Bronchial epithelial cell (primary cell): Measurements from ENCODE around the gene CYP4F11. TPM values are rescaled to one million over a fixed set of nuclear protein-coding genes. Genes with fewer than 3 reads are reported as not detected.
A peak's percentile ranks its signal among the peaks of the same experiment; 100 is the strongest.

ENCODE experiments used
- DNase-seq: peaks from one replicate; pipeline ENCODE4 v3.0.0-alpha.2; 2010; ENCODE audit warnings: low read depth
- FAIRE-seq: peaks from 2 replicates; lab custom pipeline; 2011; peaks lifted over from hg19 to GRCh38; lab: Jason Lieb, UNC
- H3K27me3 ChIP-seq: 2 replicates; pipeline ENCODE4 v1.5.1; 2011; ENCODE audit warnings: low read length; ENCODE audit not compliant: control insufficient read depth, insufficient read depth
- H3K36me3 ChIP-seq: 2 replicates; pipeline ENCODE4 v1.5.1; 2011; ENCODE audit warnings: low read length; ENCODE audit not compliant: control insufficient read depth, insufficient read depth
- H3K4me3 ChIP-seq: 2 replicates; pipeline ENCODE4 v1.5.1; 2011; ENCODE audit warnings: mild to moderate bottlenecking, low read depth, low read length, control low read depth
- total RNA-seq: library from RNA; depleted of rRNA; stranded (reverse); fragments of >200 nt; gene quantifications from 2 replicates; pipeline ENCODE4 v1.2.1, GENCODE V29; 2014
- TF ChIP-seq, protein P1 (sequence below): IDR thresholded peaks from 2 replicates; pipeline ENCODE4 v1.5.1; 2011; ENCODE audit warnings: mild to moderate bottlenecking, moderate library complexity, low read length, control low read depth, inconsistent platforms; ENCODE audit not compliant: insufficient read depth, severe bottlenecking

Gene CYP4F11
- total RNA-seq, 1 donor from 2014 or later, result 0.79 TPM

DNA sequence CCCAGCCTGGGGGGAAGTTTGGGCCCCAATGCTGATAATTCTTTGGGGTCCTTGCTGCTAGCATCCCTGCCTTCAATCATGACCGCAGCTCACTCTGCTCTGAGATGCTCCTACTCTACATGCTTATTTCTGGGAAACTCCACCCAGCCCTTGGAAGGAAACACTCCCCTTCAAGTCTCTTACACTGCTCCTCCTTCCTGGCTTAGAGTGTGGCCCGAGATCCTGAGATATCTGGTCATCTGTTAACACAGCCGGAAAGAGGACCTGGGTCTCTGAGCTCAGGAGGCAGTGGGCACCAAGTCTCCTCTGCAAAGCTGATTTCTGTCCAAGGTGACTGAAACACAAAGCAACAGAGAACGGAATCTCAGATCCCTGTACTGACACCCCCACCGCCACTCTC, 69.5 kb downstream of the CYP4F11 start:
- no peak for DNase-seq
- Histone ChIP-seq H3K36me3 (no peaks in the 10 kb centered on the region), H3K27me3 (no peaks in the 10 kb centered on the region), H3K4me3 (no peak overlapping the region)
- TF ChIP-seq, protein P1, sequence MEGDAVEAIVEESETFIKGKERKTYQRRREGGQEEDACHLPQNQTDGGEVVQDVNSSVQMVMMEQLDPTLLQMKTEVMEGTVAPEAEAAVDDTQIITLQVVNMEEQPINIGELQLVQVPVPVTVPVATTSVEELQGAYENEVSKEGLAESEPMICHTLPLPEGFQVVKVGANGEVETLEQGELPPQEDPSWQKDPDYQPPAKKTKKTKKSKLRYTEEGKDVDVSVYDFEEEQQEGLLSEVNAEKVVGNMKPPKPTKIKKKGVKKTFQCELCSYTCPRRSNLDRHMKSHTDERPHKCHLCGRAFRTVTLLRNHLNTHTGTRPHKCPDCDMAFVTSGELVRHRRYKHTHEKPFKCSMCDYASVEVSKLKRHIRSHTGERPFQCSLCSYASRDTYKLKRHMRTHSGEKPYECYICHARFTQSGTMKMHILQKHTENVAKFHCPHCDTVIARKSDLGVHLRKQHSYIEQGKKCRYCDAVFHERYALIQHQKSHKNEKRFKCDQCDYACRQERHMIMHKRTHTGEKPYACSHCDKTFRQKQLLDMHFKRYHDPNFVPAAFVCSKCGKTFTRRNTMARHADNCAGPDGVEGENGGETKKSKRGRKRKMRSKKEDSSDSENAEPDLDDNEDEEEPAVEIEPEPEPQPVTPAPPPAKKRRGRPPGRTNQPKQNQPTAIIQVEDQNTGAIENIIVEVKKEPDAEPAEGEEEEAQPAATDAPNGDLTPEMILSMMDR, result no peak
- FAIRE-seq, result no peak

DNA sequence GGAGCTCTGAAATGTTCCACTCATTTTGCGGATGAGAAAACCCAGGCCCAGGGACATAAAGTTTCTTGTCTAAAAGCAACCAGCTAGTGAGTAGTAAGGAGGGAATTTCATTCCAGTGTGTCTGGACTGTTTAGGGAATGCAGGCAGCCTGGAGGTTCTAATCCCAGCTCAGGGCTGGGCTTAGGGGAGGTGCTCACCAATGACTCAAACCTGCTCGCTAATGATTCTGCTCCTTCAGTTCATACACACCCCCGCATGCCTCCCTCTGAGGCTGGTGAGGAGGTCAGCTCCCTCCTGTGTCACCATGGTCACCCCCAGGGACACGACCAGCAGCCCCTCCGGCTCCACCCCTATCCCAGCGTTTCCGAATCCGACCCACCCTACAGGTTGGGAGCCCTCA, 71.1 kb downstream of the CYP4F11 start:
- no peaks in the 10 kb centered on the region for H3K36me3 ChIP-seq
- FAIRE-seq (no peak), DNase-seq (peak; percentile 32)
- no peaks in the 10 kb centered on the region for H3K27me3 ChIP-seq
- TF ChIP-seq, protein P1, result no peak
- H3K4me3 ChIP-seq, result no peak overlapping the region

DNA sequence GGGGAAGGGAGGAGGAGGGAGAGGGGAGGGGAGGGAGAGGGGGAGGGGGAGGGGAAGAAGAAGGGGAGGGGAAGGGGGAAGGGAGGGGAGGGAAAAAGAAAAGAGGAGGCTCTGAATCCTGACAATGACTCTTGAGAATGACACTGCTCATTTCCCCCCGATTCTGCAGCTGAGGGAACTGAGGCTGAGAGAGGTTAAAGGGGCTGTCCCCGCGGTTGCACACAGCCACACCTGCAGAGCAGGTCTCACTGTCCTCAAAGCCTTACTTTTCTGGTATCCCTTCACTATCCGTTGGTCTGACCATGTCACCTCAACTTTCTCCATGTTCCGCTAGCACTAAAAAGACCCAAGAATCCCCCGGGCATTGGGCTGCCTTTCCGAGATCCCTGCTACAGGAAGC, 71.9 kb downstream of the CYP4F11 start:
- no peak for FAIRE-seq
- no peaks in the 10 kb centered on the region for H3K36me3 ChIP-seq
- H3K4me3 ChIP-seq, result no peak overlapping the region
- DNase-seq, result no peak
- H3K27me3 ChIP-seq, result no peaks in the 10 kb centered on the region
- TF ChIP-seq, protein P1, result no peak

Other genes with a start within 250 kb of the CYP4F11 start
- gene OR10H2, start 206.5 kb downstream of the CYP4F11 start, total RNA-seq, result not detected in 2 replicates
- not detected in 2 replicates for gene OR10H3, start 196.5 kb downstream of the CYP4F11 start, total RNA-seq
- not detected in 2 replicates for gene OR10H5, start 146.9 kb downstream of the CYP4F11 start, total RNA-seq
- not detected in 2 replicates for gene OR10H1, start 118.9 kb downstream of the CYP4F11 start, total RNA-seq
- gene CYP4F2, start 36.5 kb downstream of the CYP4F11 start, total RNA-seq, result under 0.01 TPM in 1 of 2 replicates, not detected in the other
- gene OR10H4, start 14.5 kb upstream of the CYP4F11 start, total RNA-seq, result not detected in 2 replicates
- 235 and 395 TPM in 2 replicates for gene TPM4, start 142.0 kb upstream of the CYP4F11 start, total RNA-seq
- 76.6 and 99.2 TPM in 2 replicates for gene RAB8A, start 177.4 kb upstream of the CYP4F11 start, total RNA-seq
- 0.26 and 0.38 TPM in 2 replicates for gene HSH2D, start 209.2 kb upstream of the CYP4F11 start, total RNA-seq
- gene CIB3, start 239.0 kb upstream of the CYP4F11 start, total RNA-seq, result not detected in 2 replicates